GM19397 (cell line): Measurements from ENCODE around the gene PEAK1.
A peak's percentile ranks its signal among the peaks of the same experiment; 100 is the strongest.
"Not testable (repeated sequence)": the region's sequence is repeated elsewhere in the genome, so short reads cannot be mapped to it uniquely, and the experiment has no call there.

Source experiments
- ATAC-seq: cut with Tn5 transposase; IDR thresholded peaks from one replicate; pipeline ENCODE4 v1.9.1; 2021; ENCODE audit warnings: mild to moderate bottlenecking, moderate library complexity; ENCODE audit not compliant: unreplicated experiment

PEAK1 gene

DNA sequence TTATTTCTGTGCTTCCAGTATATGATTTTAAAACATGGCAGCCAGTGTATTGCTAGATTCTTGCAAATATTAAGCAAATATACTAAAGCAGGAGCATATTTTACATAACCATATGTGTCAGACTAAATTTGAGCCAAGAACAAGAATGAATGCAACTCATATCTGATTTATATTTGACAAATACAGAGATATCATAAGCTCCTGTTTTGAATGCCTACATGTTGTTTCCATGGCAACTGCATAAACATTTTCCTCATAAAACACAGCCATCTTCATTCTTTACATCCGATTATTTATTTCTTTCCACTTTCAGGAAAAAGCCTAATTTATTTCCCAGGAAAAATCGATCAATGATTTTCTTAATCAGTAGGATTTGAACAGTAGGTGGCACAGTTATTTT is 176.8 kb downstream of the PEAK1 start:
- no peak for ATAC-seq

DNA sequence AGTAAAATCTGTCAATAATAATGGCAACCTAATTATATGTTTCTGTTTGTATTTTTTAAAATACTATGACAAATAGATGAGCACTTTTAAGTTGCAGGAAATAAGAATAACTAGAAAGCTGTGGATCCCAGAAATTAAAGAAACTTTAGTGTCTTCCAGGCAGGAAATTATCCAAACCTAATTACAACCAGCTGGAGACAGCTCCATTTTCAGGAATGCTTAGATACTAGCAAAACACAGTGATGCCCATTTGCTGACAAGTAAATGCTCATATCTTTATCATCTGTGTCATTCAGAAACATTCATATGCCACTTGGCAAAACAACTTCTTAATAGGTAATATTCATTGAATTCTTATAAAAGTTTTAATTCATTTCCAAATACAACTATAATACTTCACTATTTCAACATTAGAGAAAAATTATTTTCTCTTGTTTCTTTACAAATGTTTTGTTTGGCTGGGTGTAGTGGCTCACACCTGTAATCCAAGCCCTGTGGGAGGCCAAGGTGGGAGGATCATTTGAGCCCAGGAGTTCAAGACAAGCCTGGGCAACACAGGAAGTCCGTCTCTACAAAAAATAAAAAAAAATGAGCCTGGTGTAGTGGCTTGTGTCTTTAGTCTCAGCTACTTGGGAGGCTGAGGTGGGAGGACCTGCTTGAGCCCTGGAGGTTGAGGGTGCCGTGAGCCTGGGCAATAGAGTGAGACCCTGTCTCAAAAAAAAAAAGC is 179.9 kb downstream of the PEAK1 start:
- ATAC-seq, result no peak

DNA sequence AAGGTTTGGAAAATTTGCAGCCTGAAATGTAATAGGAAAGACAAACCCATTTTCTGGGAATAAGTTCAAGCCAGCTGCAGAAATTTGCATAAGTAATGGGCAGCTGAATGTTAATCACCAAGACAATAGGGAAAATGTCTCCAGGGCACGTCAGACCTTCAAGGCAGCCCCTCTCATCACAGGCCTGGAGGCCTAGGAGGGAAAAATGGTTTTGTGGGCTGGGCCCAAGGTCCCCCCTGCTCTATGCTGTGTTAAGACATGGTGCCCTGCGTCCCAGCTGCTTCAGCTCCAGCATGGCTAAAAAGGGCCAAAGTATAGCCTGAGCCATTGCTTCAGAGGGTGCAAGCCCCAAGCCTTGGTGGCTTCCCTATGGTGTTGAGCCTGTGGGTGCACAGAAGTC is 184.3 kb downstream of the PEAK1 start:
- no peak for ATAC-seq

DNA sequence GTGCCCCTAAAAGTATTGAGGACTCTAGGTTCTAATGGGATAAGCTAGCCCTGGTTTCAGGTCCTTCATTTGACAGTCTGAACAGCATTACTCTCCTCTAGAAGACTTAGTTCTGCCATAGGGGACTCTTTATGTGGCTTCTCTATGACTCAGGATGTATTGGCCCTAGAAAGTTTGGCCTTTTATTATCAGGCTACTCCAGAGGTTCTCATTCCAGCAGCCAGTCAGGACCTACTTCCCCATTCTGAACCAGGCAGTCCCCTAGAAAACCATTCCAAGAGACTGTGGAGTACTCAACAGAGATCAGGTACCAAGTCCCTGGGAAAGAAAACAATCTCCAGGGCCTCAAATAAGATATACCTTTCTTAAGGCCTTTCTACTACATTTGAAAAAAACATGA is 191.1 kb downstream of the PEAK1 start:
- ATAC-seq, result no peak

DNA sequence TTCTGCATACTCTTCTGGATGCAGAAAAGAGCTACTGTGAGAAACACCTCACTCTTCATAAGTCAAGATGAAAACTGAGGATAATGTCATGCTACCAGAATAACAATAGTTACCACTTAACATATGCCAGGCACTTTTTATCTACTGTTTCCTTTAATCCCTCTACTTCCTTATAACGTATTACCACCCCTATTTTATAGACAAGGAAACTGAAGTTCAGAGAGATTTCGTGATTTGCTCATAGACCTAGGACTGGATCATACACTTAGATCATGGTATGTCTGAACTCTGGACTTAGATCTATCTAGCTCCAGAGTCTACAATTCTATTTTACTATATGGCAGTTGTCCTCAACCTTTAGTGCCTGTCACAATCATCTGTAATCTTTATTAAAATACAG is 193.3 kb downstream of the PEAK1 start:
- ATAC-seq, result no peak

DNA sequence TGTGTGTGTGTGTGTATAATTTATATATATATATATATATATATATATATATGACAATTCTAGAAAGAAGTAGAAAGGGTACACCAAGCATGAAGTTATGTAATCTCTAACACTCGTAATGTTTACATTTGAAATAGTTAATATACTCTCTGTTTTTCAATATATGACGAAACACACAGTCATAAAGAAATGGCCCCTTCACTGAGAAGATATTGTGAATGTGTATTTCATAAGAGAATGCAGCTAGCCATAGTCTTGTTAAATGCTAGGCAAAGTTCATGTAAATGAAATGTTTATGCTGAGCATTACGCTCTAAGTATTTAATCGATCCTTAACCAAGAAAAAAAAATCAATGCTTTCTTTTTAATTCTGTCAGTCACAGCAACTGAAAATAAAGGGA is 194.3 kb downstream of the PEAK1 start:
- ATAC-seq, result no peak

DNA sequence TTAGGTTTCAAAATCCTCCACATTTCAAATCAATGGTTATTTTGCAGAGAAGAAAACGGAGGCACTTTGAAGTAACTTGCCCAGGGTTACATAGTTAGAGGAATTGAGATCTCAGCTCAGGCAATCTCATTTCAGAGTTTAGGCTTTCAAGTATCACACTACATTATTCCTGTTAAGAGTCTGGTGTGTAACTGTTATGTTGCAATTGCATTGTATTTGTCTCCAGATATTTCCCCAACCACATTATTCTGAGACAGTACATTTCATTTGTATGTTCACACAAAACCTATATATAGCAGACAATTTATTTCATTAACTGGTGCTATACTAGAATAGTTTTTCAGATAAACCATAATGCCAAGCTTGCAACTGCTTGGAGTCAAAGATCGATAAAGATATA is 194.8 kb downstream of the PEAK1 start:
- no peak for ATAC-seq

DNA sequence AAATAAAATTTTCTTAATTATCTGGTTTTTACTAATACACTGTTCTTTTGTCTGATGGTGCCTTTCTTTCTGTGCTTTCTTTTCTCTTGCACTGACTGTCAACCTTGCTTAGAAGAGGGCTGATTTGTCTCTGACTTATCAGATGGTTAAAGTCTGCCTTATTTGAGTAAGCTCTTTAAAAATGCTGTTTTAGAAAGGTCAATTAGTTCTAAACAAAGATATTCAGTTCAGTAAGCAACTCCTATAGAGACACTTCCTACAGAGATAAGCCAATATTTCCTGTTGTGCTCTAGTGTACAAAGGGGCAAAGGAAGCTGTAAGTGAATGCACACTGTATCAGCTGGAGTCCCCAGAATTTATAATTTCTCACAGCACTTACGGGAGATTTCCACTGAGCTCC is 195.6 kb downstream of the PEAK1 start:
- ATAC-seq, result no peak

DNA sequence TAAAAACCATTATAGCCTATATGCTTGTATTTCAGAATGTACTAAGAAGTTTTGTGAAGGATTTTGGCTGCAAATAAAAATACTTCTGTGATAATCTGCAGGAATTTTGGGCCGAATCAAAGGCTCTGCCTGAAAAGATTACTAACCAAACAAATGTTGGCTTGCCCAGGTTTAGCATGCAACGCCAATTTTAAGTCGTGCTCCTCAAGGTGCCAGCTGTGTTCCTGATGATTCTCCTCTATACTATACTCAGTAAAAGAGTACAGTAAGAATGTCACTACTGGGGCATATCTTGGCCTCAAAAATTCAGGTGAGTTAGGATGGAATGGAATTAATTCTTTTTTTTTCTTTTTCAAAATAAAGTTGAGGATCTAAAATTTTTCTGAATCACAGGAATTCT is 198.2 kb downstream of the PEAK1 start:
- ATAC-seq, result no peak

DNA sequence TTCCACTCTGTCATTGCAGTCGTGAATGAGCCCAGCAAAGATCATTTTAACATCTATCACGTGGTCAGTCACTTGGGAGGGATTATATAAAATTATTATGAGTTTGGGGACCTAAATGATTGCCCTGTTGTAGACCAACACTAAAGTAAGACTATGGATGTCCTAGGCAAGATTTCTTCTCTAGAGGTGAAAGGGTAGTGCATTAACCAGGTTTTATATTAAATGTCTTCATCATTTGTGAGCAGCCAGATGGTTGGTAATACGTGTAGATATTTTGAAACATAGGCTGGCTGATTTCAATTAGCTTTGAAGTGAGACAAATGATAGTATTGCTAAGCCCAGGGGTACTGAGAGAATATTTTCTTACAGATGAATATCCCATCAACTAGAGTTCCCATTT is 198.7 kb downstream of the PEAK1 start:
- no peak for ATAC-seq

DNA sequence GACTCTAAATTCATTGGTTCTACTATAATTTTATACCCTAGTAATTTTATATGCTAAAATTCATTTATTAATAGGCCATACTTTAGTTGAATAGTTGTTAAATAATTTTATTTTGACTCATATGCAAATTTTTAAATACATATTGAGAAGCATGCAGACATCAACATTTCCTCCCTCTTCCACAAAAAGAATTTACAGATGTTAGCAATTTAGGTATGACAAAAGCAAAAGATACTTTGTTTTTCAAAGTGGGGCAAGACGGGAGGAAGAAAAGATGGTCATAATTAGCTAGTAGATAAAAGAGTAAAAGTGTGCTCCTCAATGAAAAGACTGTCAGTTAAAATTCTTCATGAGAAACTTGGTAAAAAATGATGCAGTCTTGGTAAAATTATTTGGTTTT is 200.1 kb downstream of the PEAK1 start:
- no peak for ATAC-seq

DNA sequence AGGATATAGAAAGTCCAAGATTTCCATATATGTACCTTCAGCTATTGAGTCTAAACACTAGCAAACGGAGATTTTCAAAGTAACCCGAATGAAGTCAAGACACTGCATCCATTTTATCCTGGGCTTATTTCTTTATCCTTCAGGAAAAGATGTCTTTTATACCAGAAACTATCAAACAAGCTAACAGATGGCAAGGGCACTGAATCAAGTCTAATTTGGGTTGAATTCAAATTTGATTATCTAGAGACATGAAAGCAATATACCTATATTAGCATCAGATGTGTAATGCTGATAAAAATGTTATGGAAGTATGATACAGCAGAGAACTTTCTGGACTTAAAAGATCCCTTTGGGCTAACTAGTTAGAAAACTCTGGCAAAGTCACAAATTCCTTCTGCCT is 210.7 kb downstream of the PEAK1 start:
- ATAC-seq, result no peak

DNA sequence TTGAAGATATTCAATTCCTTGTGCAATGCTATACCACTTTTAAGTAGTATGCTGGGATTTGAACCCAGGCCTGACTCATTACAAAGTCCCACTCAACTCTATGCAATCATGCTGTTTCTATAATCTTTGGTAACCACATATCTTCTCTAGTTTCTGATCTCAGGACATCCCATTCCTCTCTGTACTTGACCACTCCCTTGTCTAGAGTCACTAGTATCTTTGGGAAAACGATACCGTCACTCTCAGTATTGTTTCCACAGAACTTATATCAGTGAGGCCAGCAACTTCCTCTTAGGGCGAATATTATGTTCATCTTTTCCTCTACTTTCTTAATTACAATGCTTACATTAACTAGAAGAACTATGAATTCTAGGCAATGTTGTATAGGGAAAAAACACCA is 211.7 kb downstream of the PEAK1 start:
- ATAC-seq, result no peak

DNA sequence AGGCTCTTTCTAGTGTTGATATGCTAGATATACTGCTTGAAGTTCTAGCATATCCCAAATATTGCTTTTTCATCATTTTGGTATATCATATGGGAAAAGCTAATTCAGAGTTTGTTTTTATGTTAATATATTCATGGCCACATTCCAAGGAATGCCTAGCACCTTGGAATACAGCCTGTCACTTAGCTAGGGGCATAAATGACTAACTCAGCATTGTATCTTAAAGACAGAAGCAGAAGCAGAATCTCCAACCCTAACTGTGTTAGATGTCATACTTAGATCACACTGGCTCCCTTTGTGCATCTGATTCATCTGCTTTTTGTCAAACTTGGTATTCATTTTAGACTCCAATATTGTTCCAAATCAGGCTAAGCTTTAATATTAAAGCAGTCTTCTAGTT is 218.2 kb downstream of the PEAK1 start:
- no peak for ATAC-seq

DNA sequence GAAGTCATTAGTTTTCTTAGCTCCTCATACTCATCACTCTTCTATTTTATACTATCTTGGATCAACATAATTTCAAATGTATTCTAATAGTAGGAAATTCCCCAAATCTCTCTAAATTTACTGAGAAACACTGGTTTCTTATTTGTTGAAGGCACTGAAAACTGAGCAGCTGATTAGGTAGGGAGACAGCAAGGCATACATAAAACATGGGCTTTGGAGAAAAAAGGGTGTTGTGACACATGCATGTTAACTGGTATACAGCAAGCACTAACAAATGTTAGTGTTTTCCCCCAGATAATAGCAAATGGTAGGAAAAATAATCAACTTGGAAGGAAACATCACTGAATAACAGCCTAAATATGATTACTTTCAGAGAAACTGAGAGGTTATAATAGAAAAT is 223.5 kb downstream of the PEAK1 start:
- no peak for ATAC-seq

DNA sequence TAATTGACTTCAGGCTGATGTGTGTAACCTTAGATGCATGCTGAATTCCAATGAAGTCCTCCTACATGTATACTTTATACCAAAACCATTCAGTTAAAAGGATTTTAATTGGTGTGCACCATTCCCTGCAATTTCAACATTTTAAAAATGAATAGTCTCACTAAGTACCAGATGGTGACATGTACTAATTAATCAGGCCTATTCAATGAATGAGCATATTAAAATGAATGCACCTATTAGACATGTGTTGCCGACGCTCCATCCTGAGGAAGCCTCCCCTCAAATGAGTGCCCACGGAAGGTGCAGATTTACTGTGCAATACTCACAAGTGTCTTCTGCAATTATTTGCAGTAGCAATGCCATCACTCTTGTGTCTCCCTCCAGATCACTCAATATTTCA is 224.3 kb downstream of the PEAK1 start:
- no peak for ATAC-seq

DNA sequence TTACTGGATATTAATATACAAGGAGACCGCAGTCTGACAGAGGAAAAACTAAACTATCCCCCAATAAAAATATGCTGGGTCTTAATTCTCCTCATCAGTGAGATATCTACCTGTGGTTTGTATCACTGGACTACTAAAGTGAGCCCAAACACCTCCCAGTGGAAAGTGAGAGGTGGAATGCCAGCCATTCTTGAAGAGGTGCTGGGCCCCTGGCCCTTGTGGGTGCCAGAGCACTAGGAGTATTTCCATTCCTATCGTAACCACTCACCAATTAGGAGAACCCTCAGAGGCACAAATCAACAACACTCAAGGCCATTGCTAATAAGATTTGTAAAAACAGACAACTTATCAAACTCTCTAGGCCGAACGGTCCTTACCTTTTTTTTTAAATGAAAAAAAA is 227.5 kb downstream of the PEAK1 start:
- ATAC-seq, result no peak

DNA sequence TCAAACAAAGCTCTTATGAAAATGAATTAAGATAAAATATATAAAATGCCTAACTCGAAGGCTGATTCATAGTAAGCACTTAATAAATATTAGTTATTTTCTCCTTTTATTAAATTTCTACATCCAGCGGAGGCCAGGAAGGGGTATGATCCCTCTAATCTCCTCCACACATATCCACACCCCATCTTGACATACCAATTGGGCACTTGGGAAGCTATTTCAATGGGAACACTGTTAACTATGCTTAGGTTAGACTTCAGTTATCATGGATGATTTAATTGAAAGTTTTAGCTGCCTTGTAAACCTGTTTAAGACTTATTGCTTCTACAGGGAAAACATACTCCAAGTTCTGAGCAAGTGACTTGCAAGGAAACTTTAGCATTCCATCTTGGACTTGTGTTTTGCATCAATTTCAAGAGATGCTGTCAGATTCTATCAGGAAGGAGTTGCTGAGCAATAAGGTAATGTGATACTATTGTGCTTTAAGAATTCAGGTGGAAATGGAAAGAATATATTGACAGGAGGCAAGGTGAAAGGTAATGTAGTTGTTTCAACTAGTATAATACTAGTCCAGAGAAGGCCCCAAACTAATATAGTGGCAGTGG is 228.6 kb downstream of the PEAK1 start:
- no peak for ATAC-seq

DNA sequence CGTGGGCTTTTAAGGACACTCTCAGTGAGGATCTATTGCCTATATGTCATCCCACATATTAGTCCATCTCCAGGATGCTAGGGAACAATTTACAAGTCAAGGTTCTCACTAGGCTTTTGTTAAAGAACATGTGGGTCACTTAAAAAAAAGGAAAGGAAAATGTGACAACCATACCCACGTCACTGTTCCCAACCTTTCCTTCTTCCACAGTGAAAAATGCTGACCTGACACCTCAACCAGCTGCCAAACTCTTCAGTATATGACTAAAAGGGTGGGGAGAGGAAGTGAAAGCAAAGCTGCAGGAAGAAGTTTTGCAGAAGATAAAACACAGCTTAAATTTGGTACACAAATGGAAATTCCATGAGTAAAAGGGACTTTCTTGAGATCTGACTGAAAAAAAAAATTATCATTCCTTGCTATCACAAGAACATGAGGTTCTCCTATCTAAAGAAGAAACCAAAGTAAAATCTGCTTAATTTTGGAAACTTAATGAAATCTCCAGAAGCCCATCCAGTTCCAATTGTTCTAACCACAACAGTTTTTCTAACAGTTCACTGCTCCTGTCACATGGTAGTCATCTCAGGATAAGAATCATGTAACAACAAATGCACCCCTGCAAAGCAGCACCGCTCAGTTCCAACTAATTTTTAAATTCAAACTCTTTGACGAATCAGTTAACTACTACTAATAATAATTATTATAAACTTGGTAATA is 232.0 kb downstream of the PEAK1 start:
- ATAC-seq, result peak; percentile 49

DNA sequence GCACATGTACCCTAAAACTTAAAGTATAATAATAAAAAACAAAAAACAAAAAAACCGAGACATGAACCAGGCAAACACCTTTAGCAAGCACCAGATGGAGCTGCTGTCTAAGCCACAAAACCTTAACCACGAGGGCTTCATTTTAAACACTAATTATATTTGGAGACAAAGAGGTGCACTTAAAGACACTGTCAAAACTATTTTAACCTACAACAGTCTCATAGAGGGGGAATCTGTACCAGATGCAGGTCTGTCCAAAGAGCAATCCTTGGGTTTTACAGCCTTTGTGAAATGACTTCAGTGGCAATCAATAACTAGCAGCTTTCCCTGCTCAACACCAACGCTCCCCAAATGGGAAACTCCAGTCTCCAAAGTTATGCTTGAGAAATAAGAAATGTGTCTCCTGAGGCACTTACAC is 233.3 kb downstream of the PEAK1 start:
- no peak for ATAC-seq

DNA sequence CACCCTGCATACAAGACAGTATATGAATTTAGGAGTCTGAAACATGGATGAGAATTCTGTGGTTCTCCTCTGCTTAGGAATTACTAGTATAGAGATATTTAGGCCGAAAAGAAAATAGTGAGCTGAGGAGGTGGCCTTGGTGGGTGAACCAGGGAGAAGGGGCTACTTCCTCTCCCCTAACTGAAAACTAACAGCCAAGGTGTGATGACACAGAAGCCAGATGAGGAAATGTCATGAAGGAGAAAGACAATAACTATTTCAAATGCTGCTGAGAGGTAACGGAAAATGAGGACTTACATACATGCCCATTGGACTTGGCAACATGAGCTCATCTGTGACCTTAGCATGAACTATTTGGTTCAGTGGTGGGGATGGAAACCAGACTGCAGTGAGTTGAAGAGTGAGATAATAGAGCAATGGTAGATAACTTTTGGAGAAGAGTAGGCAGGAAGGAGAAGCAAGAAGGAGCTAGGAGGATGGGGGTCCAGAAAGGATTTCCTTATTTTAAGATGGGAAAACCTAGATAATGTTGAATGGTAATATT is 234.6 kb downstream of the PEAK1 start:
- no peak for ATAC-seq

DNA sequence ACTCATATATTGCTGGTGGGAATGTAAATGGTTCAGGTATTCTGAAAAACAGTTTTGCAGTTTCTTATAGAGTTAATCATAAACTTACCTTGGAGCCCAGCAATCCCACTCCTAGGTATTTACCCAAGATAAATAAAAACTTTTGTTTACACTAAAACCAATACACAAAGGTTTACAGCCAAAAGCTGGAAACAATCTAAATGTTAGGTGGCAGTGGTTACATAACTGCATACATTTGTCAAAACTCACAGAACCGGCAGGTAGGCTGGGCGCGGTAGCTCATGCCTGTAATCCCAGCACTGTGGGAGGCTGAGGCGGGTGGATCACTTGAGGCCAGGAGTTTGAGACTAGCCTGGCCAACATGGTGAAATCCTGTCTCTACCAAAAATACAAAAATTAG is 235.6 kb downstream of the PEAK1 start:
- ATAC-seq, result not testable (repeated sequence)
